ENCODE measurements around the gene TTLL10. TPM values are rescaled to one million over a fixed set of nuclear protein-coding genes. Genes with fewer than 3 reads are reported as not detected.

Gene TTLL10
- total and polyA plus RNA-seq, 4 donors, result not detected

DNA sequence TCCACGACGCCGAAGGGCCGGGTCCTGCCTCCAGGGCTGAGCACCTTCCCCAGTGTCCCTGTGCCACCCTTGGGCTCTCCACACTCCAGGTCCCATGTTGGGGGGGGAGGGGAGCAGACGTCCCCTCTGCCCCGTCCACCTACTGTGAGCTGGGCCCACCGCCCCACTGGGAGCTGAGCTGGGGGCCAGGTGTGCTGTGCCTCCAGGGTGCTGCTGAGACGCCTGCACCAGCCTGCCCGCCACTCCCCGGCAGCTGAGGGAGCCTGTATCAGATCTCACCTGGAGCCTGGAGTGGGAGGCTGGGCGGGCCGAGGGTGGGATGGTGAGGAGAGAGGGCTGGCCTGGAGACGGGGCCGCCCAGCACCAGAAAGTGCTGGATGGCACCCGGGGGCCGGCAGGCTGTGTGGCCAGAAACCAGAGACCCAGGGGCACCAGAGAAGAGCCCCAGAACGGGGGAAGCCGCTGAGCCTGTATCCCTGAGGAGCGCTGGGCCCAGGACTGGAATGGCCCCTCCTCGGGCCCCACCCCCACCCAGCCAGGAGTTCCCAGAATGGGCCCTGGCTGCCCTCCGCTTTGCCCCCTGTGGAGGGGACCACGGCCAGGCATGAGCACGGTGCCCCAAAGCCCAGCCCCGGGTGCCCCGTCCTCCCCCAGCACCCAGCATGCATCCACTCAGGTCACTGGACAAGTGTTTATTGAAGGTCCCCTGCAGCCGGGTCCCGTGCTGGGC lies 29.3 kb downstream of the TTLL10 start:
- H3K4me3 ChIP-seq (ENCODE audit: low read depth in 1 of 3, low read length in 3 of 3), result no peak overlapping the region
- H3K36me3 ChIP-seq (ENCODE audit: control insufficient read depth in 4 of 4, insufficient read depth in 3 of 4, low read depth in 1 of 4, low read length in 3 of 4), result no peaks in the 10 kb centered on the region
- no peak overlapping the region for H3K9ac ChIP-seq (ENCODE audit: low read depth in 1 of 2, low read length in 2 of 2)
- WGBS, result 59% methylated on average over 27 of the region's 27 CpGs
- DNase-seq (ENCODE audit: low spot score), result no peak
- H3K27ac ChIP-seq (ENCODE audit: low read depth in 1 of 2, low read length in 2 of 2), result no peak overlapping the region
- H3K4me1 ChIP-seq (ENCODE audit: control insufficient read depth in 4 of 4, insufficient read depth in 4 of 4, low read length in 3 of 4), result peaks cover 0 to 9% (median 4%) of the 10 kb centered on the region in 4 donors
- H3K9me3 ChIP-seq (ENCODE audit: control insufficient read depth in 4 of 4, low read length in 3 of 4), result no peaks in the 10 kb centered on the region
- H3K27me3 ChIP-seq (ENCODE audit: control insufficient read depth in 4 of 4, insufficient read depth in 4 of 4, low read length in 3 of 4), result peaks cover 0 to 8% (median 0%) of the 10 kb centered on the region in 4 donors
- no peak for TF ChIP-seq HNF4G (IDR thresholded peaks at IDR 0.05)
- TF ChIP-seq, protein P1, sequence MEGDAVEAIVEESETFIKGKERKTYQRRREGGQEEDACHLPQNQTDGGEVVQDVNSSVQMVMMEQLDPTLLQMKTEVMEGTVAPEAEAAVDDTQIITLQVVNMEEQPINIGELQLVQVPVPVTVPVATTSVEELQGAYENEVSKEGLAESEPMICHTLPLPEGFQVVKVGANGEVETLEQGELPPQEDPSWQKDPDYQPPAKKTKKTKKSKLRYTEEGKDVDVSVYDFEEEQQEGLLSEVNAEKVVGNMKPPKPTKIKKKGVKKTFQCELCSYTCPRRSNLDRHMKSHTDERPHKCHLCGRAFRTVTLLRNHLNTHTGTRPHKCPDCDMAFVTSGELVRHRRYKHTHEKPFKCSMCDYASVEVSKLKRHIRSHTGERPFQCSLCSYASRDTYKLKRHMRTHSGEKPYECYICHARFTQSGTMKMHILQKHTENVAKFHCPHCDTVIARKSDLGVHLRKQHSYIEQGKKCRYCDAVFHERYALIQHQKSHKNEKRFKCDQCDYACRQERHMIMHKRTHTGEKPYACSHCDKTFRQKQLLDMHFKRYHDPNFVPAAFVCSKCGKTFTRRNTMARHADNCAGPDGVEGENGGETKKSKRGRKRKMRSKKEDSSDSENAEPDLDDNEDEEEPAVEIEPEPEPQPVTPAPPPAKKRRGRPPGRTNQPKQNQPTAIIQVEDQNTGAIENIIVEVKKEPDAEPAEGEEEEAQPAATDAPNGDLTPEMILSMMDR (IDR thresholded peaks at IDR 0.05; ENCODE audit: low read depth, low read length, missing input control), result no peak
- TF ChIP-seq GABPA (IDR thresholded peaks at IDR 0.05 in 1 of 2, conservative IDR thresholded peaks at IDR 0.05 in 1 of 2), result no peak
- TF ChIP-seq SP1 (IDR thresholded peaks at IDR 0.05), result no peak
- TF ChIP-seq HNF4A (conservative IDR thresholded peaks at IDR 0.05), result no peak
- no peak for TF ChIP-seq NR2F2 (IDR thresholded peaks at IDR 0.05)
- TF ChIP-seq, protein P2, sequence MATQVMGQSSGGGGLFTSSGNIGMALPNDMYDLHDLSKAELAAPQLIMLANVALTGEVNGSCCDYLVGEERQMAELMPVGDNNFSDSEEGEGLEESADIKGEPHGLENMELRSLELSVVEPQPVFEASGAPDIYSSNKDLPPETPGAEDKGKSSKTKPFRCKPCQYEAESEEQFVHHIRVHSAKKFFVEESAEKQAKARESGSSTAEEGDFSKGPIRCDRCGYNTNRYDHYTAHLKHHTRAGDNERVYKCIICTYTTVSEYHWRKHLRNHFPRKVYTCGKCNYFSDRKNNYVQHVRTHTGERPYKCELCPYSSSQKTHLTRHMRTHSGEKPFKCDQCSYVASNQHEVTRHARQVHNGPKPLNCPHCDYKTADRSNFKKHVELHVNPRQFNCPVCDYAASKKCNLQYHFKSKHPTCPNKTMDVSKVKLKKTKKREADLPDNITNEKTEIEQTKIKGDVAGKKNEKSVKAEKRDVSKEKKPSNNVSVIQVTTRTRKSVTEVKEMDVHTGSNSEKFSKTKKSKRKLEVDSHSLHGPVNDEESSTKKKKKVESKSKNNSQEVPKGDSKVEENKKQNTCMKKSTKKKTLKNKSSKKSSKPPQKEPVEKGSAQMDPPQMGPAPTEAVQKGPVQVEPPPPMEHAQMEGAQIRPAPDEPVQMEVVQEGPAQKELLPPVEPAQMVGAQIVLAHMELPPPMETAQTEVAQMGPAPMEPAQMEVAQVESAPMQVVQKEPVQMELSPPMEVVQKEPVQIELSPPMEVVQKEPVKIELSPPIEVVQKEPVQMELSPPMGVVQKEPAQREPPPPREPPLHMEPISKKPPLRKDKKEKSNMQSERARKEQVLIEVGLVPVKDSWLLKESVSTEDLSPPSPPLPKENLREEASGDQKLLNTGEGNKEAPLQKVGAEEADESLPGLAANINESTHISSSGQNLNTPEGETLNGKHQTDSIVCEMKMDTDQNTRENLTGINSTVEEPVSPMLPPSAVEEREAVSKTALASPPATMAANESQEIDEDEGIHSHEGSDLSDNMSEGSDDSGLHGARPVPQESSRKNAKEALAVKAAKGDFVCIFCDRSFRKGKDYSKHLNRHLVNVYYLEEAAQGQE (IDR thresholded peaks at IDR 0.05), result no peak
- TF ChIP-seq RXRA (IDR thresholded peaks at IDR 0.05), result no peak

DNA sequence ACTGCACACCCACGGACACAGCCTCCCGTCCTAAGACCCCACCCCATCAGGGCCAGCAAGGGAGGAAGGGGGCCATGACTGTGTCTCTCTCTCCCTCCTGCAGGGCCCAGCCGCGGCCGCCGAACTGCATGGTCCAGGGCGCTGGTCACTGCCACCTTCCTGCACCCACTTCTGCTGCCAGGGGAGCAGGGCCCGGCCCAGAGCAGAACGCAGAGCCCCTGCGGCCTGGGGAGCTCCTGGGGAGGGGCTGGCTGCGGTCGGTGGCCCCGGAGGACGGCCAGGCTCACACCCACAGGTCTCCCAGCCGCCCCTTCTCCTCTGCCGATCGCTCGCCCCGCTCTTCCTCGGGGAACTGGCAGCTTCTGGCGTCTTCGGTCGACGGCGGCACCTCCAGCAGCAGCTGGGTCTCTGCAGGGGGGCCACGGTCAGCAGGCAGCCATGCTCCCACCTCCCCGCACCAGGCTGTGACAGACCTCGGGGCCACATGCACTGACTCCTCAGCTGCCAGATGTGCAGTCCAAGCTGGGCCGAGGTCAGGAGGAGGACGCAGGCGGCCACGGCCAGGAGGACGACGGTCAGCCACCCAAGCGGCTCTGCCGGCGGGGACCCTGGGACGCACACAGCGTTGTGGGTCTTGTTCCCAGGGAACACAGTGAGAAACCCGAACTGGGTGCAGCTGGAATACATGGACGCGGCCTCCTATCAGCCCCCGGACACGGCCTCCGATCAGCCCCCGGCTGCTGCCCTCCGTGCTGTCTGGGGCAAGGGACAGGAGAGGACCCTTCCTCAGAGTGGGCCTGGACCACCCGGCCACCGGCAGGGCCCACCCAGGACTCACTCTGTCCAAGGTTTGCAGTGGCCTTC lies 30.1 kb downstream of the TTLL10 start:
- H3K9ac ChIP-seq (ENCODE audit: low read depth in 1 of 2, low read length in 2 of 2), result no peak overlapping the region
- H3K4me1 ChIP-seq (ENCODE audit: control insufficient read depth in 4 of 4, insufficient read depth in 4 of 4, low read length in 3 of 4), result peaks cover 0 to 9% (median 4%) of the 10 kb centered on the region in 4 donors
- peaks cover 0 to 8% (median 0%) of the 10 kb centered on the region in 4 donors for H3K27me3 ChIP-seq (ENCODE audit: control insufficient read depth in 4 of 4, insufficient read depth in 4 of 4, low read length in 3 of 4)
- no peak overlapping the region for H3K27ac ChIP-seq (ENCODE audit: low read depth in 1 of 2, low read length in 2 of 2)
- H3K9me3 ChIP-seq (ENCODE audit: control insufficient read depth in 4 of 4, low read length in 3 of 4), result no peaks in the 10 kb centered on the region
- no peak overlapping the region for H3K4me3 ChIP-seq (ENCODE audit: low read depth in 1 of 3, low read length in 3 of 3)
- H3K36me3 ChIP-seq (ENCODE audit: control insufficient read depth in 4 of 4, insufficient read depth in 3 of 4, low read depth in 1 of 4, low read length in 3 of 4), result no peaks in the 10 kb centered on the region
- no peak for DNase-seq (ENCODE audit: low spot score)
- TF ChIP-seq GABPA (IDR thresholded peaks at IDR 0.05 in 1 of 2, conservative IDR thresholded peaks at IDR 0.05 in 1 of 2) (no peak), TAF1 (conservative IDR thresholded peaks at IDR 0.05) (no peak), RXRA (IDR thresholded peaks at IDR 0.05) (no peak), HNF4G (IDR thresholded peaks at IDR 0.05) (no peak), FOXA2 (IDR thresholded peaks at IDR 0.05) (no peak), JUND (IDR thresholded peaks at IDR 0.05) (no peak), EGR1 (IDR thresholded peaks at IDR 0.05; ENCODE audit: low read depth in 2 of 2) (no peak), FOXA1 (IDR thresholded peaks at IDR 0.05) (no peak), SP1 (IDR thresholded peaks at IDR 0.05) (no peak)
- TF ChIP-seq, protein P3, sequence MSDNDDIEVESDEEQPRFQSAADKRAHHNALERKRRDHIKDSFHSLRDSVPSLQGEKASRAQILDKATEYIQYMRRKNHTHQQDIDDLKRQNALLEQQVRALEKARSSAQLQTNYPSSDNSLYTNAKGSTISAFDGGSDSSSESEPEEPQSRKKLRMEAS (IDR thresholded peaks at IDR 0.05), result no peak
- TF ChIP-seq, protein P2 (IDR thresholded peaks at IDR 0.05), result no peak
- TF ChIP-seq, protein P4, sequence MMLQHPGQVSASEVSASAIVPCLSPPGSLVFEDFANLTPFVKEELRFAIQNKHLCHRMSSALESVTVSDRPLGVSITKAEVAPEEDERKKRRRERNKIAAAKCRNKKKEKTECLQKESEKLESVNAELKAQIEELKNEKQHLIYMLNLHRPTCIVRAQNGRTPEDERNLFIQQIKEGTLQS (IDR thresholded peaks at IDR 0.05), result no peak
- TF ChIP-seq, protein P1 (IDR thresholded peaks at IDR 0.05; ENCODE audit: low read depth, low read length, missing input control), result no peak
- WGBS, result 66% methylated on average over 49 of the region's 49 CpGs

Data from liver (tissue), 9 donors.